Left forelimb (tissue), 1 donor: ENCODE measurements around the gene C10orf62.
"Not testable (repeated sequence)": the region's sequence is repeated elsewhere in the genome, so short reads cannot be mapped to it uniquely, and the experiment has no call there.

Experiments used
- DNase-seq: peaks from one replicate; pipeline ENCODE4 v3.0.0-alpha.2; 2018; ENCODE audit warnings: low spot score

The C10orf62 gene, protein sequence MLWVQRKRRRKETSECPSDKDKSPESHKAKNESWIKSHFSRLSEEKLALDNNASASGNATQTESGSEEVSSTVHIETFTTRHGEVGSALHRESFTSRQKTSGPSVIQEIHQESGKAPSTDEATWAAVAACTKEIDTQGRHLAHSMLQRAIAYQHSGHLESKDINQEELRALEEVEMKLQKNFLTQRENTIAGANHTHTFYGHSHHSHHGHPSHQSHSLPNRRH

DNA sequence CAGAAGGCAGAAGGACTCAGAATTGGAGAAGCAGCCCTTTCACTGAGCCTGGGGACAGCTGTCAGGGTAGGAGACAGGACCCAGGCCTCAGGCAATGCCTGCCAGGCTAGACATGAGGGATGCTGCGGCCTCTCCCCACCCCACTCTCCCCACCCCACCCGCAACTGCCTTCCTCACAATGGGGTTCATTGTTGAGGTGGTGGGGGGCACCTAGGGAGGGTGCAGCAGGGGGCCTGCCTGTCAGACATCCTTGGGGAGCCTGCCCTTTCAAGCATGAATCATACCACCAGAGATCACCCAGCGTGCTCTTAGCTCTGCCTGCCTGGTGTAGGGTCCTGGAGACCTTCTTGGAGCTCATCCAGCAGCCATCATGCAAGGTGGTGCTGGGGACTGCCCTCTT is at the start of gene C10orf62:
Gene C10orf62, plus strand, starts transcription at position 243 of the 400 bp plus-strand sequence. CDS start 177 bp downstream, outside the sequence.
- no peak for DNase-seq

DNA sequence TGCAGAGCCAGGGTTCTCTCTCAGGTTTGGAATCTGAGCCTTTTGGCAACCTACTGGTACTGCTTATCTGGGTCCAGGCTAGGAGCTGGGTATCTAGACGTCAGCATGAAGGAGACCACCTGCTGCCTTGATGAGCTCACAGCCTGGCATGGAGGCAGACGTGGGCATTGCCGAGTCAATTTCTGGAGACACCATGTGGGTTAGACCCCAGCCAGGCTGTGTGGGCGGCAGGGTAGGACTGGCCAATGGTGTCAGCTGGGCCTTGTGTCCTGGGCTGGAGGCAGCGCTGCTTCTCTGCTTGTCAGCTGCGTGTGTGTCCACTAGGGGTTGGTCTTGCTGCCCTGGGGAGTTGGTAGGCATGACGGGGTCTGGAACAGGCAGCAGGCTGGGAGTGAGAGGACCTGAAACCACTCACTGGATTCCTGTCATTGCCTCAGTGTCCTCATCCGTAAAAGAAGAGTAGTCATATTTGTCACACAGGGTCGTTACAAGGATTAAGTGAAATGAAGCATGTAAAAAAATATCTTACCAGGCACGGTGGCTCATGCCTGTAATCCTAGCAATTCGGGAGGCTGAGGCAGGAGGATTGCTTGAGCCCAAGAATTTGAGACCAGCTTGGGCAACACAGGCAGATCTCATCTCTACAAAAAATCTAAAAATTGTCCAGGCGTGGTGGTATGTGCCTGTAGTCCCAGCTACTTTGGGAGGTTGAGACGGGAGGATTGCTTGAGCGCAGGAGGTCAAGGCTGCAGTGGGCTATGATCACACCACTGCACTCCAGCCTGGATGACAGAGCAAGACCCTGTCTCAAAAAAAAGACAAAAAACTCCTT is 48.6 kb upstream of the C10orf62 start:
- no peak for DNase-seq

DNA sequence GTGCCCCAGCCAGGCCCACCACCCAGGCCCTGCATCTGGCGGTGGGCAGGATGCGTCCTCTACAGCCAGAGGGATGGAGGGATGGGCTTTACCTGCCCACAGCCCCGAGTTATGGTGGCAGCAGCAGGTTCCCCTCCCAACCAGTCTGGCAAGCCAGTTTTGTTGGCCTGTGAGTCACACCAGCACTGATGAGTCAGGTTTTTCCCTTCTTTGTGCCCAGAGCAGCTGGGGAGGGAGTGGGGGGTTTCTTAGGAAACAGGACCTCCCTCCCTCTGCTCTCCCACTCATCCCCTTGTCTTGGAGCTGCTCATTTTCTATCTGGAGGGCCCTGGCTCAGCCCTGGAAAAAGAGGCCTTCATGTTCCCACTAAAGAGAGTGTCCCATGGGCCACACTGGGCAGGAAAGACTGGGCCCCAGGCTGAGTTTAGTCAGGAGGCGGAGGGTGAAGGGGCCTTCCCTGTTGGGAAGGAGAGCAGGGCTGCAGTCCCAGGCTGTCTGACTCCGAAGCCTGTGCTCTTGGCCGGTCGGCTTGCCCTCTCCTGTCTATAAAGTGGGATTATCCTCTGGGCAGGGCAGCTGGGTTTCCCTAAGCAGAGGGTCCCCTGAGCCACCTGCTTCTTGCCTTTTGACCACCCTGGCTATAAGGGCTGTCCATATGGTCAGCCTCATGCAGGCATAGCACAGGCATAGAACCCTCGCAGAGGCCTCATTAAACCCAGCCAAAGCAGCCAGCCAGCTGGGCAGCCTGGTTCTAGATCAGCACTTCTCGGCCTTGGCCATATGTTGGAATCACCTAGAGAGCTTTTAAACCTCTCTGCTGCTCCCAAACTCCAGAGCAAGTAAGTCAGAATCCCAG is 47.1 kb upstream of the C10orf62 start:
- DNase-seq = peak; percentile 85

DNA sequence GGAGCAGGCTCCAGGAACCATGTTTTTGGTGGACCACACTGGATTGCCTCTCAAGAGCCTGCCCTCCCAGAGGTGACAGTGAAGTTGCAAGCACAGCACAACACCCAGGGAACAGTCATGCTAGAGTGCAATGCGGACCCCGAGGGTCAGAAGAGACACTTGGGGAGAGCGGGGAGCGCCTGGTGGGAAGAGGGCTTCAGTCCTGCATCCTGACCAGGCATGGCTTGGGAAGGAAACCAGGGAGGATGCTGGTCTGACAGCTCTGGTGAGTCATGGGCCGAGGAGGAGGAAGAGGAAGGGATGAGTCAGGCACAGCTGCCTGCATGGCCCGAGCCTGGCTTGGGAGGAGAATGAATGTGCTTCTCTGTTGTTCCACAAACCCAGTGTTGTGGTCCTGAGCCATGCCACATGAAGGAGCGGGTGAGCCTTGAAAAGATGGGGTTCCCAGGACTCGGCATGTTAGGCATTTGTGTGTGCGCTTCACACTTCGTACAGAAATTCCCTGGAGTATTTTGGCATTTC is 46.4 kb upstream of the C10orf62 start:
- DNase-seq = no peak

DNA sequence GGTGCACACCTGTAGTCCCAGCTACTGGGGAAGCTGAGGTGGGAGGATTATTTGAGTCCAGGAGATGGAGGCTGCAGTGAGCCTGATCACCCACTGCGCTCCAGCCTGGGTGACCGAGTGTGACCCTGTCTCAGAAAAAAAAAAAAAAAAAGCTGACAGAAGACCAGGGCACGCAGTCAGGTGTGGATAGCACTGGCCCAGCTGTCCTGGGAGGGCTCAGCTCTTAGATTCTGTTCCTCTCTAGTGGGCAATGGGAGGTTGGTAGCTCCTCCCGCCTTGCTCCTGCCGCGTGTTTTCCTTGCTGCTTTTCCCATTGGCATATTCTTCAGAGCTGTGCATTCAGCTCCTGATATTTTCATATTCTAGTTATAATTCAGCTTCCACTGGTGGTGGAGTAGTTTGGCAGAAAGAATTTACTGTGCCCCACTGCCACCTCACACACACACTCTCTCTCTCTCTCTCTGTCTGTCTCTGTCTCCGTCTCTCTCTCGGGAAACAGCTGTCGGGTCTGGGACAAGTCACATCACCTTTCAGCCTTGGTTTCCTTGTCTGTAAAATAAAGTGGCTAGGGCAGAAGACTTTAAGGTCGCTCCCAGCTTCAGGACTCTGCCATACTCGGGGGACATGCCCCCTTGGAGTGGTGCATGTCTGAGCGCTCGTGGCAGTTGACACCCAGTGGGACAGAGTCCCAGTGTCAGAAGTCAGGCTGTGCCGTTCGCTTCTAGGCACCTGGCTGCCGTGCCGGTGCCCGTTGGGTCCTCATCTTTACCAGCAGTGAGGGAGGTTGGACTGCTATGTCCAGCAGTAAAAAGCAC is 42.9 kb upstream of the C10orf62 start:
- DNase-seq = no peak

DNA sequence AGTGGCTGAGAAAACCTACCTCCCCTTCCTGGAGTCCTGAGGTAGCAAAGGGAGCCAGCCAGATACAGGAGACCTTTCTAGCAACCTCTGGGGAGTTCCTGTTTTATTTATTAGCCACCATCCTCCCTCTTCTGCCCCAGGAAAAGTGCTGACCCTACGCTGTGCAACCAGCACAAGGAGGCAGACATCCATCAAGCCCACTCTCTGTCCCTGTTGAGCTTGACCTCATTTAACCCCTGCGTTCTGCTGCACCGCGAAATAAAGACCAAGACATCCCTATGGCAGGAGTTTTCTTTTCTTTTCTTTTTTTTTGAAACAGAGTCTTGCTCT is 42.3 kb upstream of the C10orf62 start:
- DNase-seq = no peak

DNA sequence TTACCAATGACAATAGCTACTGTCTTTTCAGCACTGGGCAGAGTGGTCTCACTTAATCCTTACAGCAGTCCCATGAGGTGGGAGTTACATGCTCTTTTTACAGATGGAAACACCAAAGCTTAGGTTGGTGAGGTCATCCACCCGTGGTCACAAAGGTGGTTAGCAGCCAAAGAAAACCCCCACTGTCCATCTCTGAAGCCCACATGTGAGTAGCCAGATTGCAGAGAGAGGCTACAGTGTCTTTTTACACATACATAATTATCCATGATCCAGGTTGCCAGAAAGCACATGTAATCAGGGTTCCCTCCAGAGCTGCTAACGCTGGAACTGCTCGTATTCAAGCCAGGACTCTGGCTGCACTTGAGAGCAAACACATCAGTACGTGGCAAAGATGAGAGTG is 41.6 kb upstream of the C10orf62 start:
- no peak for DNase-seq

DNA sequence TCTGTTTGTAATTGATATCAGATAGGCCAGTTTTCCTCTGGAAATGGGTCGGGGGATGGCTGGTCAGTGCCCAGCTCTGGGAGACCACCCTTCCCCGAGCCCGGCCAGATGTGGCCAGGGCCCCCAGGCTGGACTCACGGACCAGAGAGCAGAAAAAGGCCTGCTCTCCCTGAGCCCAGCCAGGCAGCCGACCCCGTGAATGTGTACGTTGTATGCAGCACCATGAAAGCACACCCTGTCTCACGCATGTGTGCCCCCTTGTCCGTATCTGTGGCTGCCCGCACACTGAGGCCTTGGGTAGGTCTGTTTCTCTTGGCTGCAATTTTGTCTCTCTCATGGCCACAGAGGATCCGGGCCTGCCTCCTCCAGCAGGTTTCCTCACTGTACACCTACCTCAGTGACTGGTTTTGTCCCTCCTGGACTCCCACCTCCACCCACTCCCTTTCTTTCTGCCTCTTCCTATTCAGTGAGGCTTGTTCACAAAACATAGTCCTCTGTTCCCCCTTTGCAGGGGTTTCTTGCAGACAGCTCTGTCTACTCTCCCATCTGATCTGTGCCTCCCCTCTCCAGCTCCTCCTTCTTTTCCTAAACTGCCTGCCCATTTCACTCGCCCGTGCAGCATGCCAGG is 40.6 kb upstream of the C10orf62 start:
- DNase-seq = no peak

DNA sequence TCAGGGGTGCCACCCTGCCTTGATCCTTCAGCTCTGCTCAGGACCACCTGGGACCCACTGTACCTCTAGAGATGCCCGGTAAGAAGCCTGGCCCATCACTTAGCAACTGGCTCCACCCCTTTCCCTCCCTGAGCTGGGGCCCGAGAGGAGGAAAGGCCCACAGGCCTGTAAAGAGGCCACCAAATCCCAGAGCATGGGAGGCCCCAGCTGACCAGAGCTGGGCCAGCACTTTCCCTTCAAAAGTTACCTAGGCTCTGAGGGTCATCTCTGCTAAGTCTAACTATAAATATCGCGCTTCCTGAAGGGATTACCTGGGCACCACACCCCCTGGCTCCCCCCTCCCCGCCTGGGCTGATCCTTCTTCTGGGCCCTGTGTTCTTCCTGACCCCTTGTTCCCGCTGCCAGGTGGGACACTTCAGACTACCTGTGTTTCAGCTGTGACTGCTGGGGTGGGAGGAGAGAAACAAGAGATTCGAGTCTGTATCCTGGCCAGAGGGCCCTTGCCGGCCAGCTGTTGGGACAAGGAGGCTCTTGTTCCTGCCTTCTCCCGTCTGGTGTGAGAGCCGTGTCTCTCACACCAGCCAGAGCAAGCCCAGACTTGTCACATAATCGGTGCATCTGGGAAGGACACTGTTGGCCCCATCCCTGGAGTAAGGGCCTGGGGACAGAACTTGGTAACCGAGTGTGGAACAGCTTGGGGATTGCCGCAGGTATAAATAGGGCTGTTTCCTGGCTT is 39.8 kb upstream of the C10orf62 start:
- no peak for DNase-seq

DNA sequence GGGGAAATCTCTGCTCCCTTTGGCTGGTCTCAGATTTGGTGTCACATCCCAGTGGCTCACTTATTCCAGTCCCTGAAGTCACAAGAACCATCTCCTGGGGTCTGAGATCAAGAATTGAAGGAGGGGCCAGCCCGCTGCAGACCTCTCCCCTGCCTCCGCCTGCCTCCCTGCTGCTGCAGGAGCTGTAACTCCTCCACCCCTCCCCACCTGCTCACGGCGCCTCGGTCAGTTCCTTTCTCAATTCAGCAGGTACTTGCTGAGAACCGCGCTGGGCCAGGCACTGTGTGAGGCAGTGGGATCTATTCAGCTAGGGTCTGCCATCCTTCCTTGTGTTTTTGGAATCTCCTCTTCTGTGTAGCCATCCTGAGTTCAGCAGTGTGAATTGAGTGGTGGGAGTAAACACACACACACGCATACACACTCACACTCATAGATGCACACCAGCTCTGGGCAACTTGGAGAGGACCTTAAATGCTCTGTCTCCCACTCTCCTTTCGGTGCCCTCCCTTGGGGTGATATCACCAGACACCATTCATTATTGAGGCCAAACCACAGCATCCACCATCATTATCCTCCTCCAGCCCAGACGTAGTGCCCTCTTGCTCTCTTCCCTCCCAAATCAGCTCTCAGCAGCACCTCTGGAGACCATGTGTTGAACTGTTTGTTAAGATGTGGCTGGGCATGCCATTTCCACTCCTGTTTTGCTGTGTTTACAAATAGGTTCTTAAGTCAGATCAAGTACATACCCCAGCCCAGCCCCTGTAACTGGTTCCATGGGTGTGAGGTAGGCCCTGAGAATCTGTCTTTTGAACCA is 39.0 kb upstream of the C10orf62 start:
- DNase-seq = no peak

DNA sequence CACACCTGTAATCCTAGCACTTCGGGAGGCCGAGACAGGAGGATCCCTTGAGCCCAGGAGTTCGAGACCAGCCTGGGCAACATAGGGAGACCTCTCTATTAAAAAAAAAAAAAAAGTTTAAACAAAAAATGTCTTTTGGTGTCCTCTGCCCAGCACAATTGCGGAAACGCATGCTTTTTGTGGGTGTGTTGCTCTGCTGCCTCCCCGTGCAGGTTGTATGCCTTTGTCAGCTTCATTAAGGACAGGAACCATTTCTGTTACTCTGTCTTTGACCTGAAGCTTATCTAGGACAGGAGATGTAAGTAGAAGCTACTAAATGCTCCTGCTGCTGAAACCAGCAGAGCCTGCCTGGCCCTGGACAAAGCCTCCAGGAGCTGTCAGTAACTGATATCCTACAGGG is 38.2 kb upstream of the C10orf62 start:
- no peak for DNase-seq

DNA sequence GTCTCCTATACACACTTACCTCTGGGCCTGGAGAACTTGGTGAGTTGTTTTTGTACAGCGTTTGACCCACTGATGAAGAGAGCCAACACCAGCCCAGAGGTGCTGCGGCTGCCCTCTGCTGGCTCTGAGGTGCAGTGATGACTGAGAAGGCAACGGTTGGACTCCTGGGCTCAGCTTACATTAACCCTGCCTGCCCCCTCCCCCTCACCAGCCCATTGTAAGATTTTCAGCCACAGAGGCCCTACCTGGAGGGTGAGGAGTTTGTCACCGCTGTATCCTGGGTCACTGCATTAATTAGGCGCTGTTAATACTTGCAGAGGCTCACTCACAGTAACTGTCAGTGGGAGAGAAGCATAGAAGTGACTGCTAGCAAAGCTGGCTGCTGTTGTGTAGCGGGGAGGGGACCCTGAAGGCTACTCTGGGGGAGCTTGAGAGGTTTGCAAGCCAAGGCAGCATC is 35.9 kb upstream of the C10orf62 start:
- no peak for DNase-seq

DNA sequence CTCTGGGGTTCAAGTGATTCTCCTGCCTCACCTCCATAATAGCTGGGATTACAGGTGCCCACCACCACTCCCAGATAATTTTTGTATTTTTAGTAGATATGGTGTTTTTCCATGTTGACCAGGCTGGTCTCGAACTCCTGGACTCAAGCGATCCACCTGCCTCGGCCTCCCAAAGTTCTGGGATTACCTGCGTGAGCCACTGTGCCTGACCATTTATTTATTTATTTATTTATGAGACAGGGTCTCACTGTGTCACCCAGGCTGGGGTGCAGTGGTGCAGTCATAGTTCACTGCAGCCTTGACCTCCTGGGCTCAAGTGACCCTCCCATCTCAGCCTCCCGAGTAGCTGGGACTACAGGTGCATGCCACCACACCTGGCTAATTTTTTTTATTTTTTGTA is 35.2 kb upstream of the C10orf62 start:
- not testable (repeated sequence) for DNase-seq

DNA sequence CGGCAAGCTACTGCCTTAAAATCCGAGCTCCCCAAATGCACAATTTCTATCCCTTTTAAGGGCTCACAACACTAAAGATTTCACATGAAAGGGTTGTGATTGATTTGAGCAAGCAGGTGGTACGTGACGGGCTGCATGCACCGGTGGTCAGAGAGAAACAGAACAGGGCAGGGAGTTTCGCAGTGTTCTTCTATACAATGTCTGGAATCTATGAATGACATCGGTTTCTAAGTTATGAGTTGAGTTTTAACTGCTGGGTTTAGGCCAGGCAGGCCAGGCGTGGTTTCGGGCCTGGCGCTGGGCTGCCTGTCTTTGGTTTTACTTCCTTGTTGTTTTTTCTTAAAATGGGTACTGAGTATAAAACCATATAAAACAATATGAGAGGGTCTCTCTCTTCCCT is 34.0 kb upstream of the C10orf62 start:
- not testable (repeated sequence) for DNase-seq

DNA sequence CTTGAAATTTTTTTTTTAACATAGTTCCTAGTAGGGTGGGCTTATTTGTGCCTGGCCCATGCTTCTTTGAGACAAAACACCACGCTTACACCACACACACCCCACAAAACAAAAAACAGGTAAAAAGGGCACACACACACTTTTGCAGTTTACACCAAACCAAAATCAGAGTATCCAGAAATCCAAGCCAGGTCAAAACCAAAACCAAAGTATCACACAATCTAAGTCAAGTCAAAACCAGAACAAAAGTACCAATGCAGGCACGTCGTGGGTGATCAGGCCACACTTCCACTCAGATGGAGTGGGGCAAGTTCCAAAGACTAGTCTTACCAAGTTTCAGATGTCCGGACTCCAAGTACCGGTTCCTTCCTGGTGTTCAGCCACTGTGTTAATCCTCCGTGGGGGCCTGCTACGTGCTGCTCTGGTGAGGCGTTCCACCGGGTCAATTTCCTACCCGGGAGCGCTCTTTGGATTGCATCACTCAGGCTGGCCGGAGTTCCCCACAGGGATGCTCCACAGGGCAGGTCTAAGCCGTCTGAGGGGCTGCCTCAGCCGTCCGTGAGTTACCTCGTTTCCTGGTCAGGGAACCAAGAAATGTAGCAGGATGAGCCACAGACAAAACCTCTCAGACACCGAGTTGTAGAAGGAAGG is 28.7 kb upstream of the C10orf62 start:
- DNase-seq = not testable (repeated sequence)

DNA sequence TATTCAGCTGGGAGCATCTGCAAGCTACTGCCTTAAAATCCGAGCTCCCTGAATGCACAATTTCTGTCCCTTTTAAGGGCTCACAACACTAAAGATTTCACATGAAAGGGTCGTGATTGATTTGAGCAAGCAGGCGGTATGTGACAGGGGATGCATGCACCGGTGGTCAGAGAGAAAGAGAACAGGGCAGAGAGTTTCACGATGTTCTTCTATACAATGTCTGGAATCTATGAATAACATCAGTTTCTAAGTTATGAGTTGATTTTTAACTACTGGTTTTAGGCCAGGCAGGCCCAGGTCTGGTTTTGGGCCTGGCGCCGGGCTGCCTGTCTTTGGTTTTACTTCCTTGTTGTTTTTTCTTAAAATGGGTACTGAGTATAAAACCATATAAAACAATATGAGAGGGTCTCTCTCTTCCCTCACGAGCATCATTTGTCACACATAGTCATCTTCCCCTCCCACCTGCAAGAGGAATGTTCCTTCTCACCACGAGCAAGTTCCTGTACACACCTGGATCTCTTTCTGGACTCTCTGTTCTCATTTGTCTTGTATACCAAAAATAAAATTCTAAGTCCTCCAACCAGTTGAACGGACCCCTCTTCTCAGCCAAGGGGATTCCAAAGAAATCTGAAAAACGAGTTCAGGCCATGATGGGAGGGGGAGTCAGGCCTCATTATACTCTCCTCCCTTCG is 28.0 kb upstream of the C10orf62 start:
- DNase-seq = not testable (repeated sequence)

DNA sequence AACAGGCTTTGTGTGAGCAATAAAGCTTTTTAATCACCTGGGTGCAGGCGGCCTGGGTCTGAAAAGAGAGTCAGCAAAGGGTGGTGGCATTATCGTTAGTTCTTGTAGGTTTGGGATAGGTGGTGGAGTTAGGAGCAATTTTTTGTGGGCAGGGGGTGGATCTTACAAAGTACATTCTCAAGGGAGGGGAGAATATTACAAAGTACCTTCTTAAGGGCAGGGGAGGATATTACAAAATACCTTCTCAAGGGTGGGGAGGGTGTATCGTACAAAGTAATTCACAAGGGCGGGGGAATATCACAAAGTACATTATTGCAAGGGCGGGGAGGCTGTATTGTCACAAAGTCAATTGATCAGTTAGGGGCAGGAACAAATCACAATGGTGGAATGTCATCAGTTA is 27.2 kb upstream of the C10orf62 start:
- DNase-seq = not testable (repeated sequence)

DNA sequence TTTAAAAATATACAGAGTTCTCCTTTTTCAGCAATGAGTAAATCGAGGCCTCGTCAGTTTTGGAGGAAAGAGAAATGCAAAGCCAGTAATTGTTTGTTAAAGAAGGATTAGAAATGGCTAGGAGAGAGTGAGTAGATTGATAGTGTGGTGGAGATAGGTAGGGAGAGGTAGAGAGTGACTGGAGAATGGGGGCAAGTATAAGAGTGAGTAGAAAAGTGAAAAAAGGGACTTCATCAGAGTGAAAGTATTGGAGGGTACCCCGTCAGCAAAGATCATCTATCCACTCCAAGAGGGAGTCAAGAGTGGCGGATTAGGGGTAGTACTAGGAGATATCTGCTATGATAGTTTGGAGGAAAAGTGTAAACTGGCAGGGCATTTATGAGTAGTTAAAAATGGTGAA is 26.2 kb upstream of the C10orf62 start:
- DNase-seq = no peak
